ENCODE data around the gene STC2. TPM values are rescaled to one million over a fixed set of nuclear protein-coding genes. Genes with fewer than 3 reads are reported as not detected.

The STC2 gene
- total RNA-seq, 1 donor from 2014 or later: 2.0 TPM

DNA sequence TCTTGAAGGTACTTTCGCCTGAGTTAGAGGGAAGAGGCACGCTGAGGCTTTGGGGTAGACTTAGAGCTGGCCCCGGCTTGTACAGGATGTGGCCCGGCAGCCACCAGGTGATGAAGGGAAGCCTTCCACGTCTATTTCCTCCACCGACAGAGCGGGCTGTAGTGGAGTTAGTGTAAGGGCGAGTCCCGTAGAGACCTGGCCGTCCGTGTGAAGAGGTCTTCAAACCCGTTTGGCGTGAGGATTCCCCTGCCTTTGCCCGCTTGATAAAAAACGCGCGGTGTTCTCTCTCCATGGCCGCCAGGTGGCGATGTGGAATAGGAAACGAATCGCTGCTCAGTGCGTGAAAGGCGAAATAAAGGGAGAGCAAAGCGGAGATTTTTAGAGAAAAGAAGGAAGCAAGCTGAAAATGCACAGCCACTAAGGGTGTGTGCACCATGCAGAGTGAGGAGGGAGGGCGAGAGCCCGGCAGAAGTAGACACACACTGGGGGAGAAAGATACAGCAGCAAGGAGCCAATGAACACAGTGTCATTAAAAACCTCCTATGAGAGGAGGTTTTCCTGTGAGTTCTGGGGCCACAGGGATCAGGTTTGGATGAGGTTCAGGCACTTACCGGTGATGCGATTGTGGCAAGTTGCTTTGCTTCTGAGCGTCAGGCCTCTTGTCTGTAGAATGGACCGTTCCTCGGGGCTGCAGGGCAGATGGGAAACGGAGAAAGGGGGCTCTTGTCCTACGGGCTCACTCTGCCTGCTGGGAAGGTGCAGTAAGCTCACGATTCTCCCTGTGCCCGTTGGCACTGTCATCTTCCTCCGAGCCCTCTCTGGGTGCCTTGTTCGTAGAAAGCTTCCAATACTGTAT, 34.2 kb downstream of the STC2 start:
- Histone ChIP-seq H3K4me1 (no peaks in the 10 kb centered on the region), H3K27ac (no peak overlapping the region), H3K36me3 (no peaks in the 10 kb centered on the region), H3K4me3 (peak overlapping the region in 1 of 2 donors; percentile 47), H3K9me3 (no peaks in the 10 kb centered on the region), H3K27me3 (no peaks in the 10 kb centered on the region)
- DNase-seq (ENCODE audit: low spot score in 2 of 2): peak in 1 of 2 donors; percentile 83
- intact Hi-C loops (cut with DNase I): loop anchor here (1.0 to 5.0 kb wide), 3 partner anchors 38 to 279 kb away; no protein-coding TSS in a partner anchor
- TF ChIP-seq, protein P1, sequence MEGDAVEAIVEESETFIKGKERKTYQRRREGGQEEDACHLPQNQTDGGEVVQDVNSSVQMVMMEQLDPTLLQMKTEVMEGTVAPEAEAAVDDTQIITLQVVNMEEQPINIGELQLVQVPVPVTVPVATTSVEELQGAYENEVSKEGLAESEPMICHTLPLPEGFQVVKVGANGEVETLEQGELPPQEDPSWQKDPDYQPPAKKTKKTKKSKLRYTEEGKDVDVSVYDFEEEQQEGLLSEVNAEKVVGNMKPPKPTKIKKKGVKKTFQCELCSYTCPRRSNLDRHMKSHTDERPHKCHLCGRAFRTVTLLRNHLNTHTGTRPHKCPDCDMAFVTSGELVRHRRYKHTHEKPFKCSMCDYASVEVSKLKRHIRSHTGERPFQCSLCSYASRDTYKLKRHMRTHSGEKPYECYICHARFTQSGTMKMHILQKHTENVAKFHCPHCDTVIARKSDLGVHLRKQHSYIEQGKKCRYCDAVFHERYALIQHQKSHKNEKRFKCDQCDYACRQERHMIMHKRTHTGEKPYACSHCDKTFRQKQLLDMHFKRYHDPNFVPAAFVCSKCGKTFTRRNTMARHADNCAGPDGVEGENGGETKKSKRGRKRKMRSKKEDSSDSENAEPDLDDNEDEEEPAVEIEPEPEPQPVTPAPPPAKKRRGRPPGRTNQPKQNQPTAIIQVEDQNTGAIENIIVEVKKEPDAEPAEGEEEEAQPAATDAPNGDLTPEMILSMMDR (IDR thresholded peaks at IDR 0.05): peak; percentile 77 to 91 (median 84)

DNA sequence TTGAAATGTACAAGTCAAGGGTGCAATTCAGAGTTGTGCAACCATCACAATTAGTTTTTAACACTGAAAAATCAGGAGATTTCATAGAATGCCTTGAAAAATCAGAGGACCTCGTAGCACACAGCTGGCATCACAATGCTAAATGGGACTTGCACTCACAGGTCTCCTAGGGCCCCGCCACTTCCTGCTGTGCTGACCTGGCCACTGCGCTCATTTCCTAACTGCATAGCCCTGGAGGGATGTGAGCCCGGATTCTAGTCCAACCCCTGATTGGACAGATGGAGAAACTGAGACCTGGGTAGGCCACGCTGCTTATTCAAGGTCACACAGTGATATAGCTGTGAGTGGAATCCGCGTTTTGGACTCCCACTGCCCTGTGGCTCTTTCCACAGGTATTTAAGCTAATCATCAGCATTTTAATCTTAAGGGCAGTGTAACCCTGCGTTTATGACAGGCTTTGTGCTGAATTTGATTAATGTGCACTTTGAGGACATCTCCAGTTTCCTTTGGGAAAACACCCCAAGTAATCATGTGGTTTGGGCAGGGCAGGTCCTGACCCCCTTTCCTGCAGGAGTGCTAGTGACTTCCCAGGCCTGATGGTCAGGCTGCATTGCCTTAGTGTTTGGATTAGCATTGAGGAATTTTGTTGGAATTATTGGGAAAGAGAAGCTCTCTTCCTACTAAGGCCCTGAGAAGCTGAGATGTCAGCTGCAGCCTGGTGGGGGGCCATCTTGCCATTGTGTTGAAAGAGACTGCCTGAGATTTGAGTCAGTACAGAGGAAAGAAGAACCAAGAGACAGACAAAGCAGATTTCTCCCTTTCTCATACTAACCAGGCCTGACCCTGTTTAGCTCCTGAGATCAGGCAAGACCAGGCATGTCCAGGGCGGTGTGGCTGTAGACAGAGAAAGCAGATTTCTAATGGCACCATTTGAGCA, 36.2 kb downstream of the STC2 start:
- TF ChIP-seq, protein P1 (IDR thresholded peaks at IDR 0.05): no peak
- no peaks in the 10 kb centered on the region for H3K9me3 ChIP-seq
- no peak overlapping the region for H3K4me3 ChIP-seq
- DNase-seq (ENCODE audit: low spot score in 2 of 2): no peak
- intact Hi-C loops (cut with DNase I): loop anchor here (5.0 kb wide), 1 partner anchor 205 kb away; no protein-coding TSS in a partner anchor
- H3K27ac ChIP-seq: no peak overlapping the region
- H3K27me3 ChIP-seq: no peaks in the 10 kb centered on the region
- H3K4me1 ChIP-seq: no peaks in the 10 kb centered on the region
- H3K36me3 ChIP-seq: no peaks in the 10 kb centered on the region

DNA sequence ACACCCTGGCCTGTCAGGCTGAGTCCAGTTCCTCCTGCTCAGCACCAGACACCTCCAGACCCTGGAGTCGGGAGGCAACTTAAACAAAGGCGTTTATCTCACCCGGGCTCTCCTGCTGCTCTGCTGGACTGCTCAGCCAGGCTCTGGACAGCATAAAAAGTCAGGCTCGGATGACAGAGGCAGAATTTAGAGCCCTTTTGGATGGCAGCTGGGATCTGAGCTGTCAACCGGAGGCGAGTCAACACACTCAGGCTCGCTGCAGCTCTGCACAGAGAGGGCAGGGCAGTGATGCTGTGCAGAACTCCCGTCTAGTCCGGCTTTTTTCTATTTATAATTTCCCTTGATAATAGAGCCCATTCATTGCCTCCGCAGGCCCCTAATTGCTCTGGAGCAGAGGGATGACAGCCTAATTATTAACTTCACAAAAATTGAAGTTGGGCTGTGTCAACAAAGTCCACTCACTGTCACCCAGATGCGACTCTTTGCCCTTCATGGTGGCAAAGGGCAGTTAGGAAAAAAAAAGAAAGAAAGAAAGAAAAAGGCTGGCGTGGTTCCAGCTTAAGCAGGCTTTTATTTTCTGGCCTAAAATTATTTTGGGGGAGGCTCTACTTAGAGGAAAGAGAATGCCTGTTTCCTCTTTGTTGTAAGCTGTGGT, 37.6 kb downstream of the STC2 start:
- H3K27ac ChIP-seq: no peak overlapping the region
- intact Hi-C loops (cut with DNase I): loop anchor here (5.0 kb wide), 1 partner anchor 207 kb away; no protein-coding TSS in a partner anchor
- TF ChIP-seq, protein P1 (IDR thresholded peaks at IDR 0.05): no peak
- no peaks in the 10 kb centered on the region for H3K9me3 ChIP-seq
- no peaks in the 10 kb centered on the region for H3K27me3 ChIP-seq
- H3K4me3 ChIP-seq: no peak overlapping the region
- no peaks in the 10 kb centered on the region for H3K4me1 ChIP-seq
- no peak for DNase-seq (ENCODE audit: low spot score in 2 of 2)
- H3K36me3 ChIP-seq: no peaks in the 10 kb centered on the region

DNA sequence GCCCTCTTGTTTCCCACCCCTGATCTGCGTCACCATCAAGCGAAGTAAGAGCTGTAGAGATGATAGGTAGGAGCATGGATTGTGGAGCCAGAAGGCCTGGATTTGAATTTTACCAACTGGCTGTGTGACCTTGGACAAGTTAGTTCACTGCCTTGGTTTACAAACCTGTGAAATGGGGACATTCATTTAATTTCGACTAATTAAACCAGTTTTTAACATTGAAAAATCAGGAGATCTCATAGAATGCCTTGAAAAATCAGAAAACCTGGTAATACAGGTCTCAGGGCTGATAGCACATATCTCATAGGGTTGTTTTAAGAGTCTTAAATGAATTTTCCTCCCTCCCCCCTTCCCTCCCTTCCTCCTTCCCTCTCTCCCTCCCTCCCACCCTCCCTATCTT, 38.8 kb downstream of the STC2 start:
- intact Hi-C loops (cut with DNase I): no loop called here
- H3K27me3 ChIP-seq: no peaks in the 10 kb centered on the region
- H3K4me1 ChIP-seq: no peaks in the 10 kb centered on the region
- H3K9me3 ChIP-seq: no peaks in the 10 kb centered on the region
- TF ChIP-seq, protein P1 (IDR thresholded peaks at IDR 0.05): no peak
- H3K27ac ChIP-seq: no peak overlapping the region
- no peak overlapping the region for H3K4me3 ChIP-seq
- DNase-seq (ENCODE audit: low spot score in 2 of 2): no peak
- no peaks in the 10 kb centered on the region for H3K36me3 ChIP-seq

DNA sequence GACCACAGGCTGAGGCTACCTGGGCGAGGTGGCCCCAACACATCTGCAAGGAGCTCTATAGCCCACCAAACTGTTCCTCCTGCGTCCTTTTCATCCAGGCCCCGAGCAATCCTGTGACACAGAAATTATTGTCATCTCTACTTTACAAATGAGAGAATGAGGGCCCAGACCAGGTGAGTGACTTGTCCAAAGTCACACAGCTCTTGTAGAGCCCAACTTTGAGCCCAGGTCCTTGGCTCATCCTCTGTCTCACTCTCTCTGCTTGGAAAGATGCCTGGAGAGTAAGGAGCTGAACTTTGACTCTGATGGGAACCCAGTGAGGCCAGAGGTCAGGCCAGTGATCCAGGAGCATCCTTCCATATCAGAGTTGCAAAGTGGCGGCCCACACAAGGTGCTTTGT, 39.6 kb downstream of the STC2 start:
- Histone ChIP-seq H3K27me3 (no peaks in the 10 kb centered on the region), H3K9me3 (no peaks in the 10 kb centered on the region), H3K4me3 (no peak overlapping the region), H3K4me1 (peaks cover 2% of the 10 kb centered on the region in 2 donors), H3K36me3 (no peaks in the 10 kb centered on the region), H3K27ac (no peak overlapping the region)
- TF ChIP-seq, protein P1 (IDR thresholded peaks at IDR 0.05): no peak
- DNase-seq (ENCODE audit: low spot score in 2 of 2): no peak
- intact Hi-C loops (cut with DNase I): no loop called here
